Liver (tissue), 10 donors: ENCODE data around the gene TEK. TPM values are rescaled to one million over a fixed set of nuclear protein-coding genes. Genes with fewer than 3 reads are reported as not detected.

Experiments
- DNase-seq: peaks from one replicate; pipeline ENCODE4 v3.0.0-alpha.2; 2017; ENCODE audit warnings: low spot score
- H3K27ac ChIP-seq, 2 donors: one replicate each; pipeline ENCODE4 v1.7.0; 2013; ENCODE audit warnings: inconsistent platforms in 2 of 2, low read length in 2 of 2, control low read depth in 1 of 2, low read depth in 1 of 2, mild to moderate bottlenecking in 1 of 2
- H3K27me3 ChIP-seq, 4 donors: one replicate each; pipeline versions ENCODE4 v1.6.1 to v1.7.0; 2013; ENCODE audit warnings: low read length in 3 of 4, inconsistent platforms in 1 of 4, mild to moderate bottlenecking in 1 of 4, moderate library complexity in 1 of 4; ENCODE audit not compliant: control insufficient read depth in 4 of 4, insufficient read depth in 4 of 4
- H3K36me3 ChIP-seq, 4 donors: one replicate each; pipeline versions ENCODE4 v1.6.1 to v1.7.0; 2013; ENCODE audit warnings: low read length in 3 of 4, mild to moderate bottlenecking in 3 of 4, low read depth in 1 of 4, moderate library complexity in 1 of 4; ENCODE audit not compliant: control insufficient read depth in 4 of 4, insufficient read depth in 3 of 4
- H3K4me1 ChIP-seq, 4 donors: one replicate each; pipeline versions ENCODE4 v1.6.1 to v1.7.0; 2013; ENCODE audit warnings: low read length in 3 of 4, mild to moderate bottlenecking in 3 of 4, moderate library complexity in 1 of 4; ENCODE audit not compliant: control insufficient read depth in 4 of 4, insufficient read depth in 4 of 4
- H3K4me3 ChIP-seq, 3 donors: one replicate each; pipeline versions ENCODE4 v1.6.1 to v1.7.0; 2013; ENCODE audit warnings: low read length in 3 of 3, control low read depth in 1 of 3, low read depth in 1 of 3, mild to moderate bottlenecking in 1 of 3
- H3K9ac ChIP-seq, 2 donors: one replicate each; pipeline ENCODE4 v1.7.0; 2013; ENCODE audit warnings: low read length in 2 of 2, mild to moderate bottlenecking in 2 of 2, moderate library complexity in 2 of 2, control low read depth in 1 of 2, low read depth in 1 of 2
- H3K9me3 ChIP-seq, 4 donors: one replicate each; pipeline versions ENCODE4 v1.6.1 to v1.7.0; 2013; ENCODE audit warnings: low read length in 3 of 4; ENCODE audit not compliant: control insufficient read depth in 4 of 4
- FOXA2 ChIP-seq: IDR thresholded peaks from 2 replicates; pipeline ENCODE4 v1.6.1; 2016; ENCODE audit warnings: antibody characterized with exemption
- WGBS: extraction: QIAGEN DNeasy Blood & Tissue Kit; methylation state at CpG from one replicate; pipeline ENCODE4 v1.1.7; 2013; 5-methylcytosine and 5-hydroxymethylcytosine counted together
- polyA plus RNA-seq, 2 donors: library from polyadenylated mRNA; stranded (reverse) in 1 of 2; unstranded in 1 of 2; fragments of 200-250 nt in 1 of 2; fragments of >200 nt in 1 of 2; fragmentation: Nextera tagmentation in 1 of 2; extraction: Ambion mirVana in 1 of 2; gene quantifications; one replicate each; pipeline versions ENCODE4 v1.2.1 to v1.2.3, GENCODE V29; 2013 to 2015
- small RNA-seq: library from RNA; depleted of rRNA; stranded (forward); fragments of <200 nt; gene quantifications from one replicate; pipeline ENCODE3, GENCODE V24; 2014
- total RNA-seq, 2 donors: library from RNA; depleted of rRNA; stranded (reverse); fragments of >200 nt; gene quantifications; one replicate each; pipeline ENCODE4 v1.2.3, GENCODE V29; 2014
- donor health status: healthy.
- donor health status: healthy.
- donor health status: healthy.
- donor health status: healthy.
- donor health status: healthy.

TEK gene
- total and polyA plus RNA-seq, 4 donors = 2.9 to 13.8 (median 8.4) TPM

DNA sequence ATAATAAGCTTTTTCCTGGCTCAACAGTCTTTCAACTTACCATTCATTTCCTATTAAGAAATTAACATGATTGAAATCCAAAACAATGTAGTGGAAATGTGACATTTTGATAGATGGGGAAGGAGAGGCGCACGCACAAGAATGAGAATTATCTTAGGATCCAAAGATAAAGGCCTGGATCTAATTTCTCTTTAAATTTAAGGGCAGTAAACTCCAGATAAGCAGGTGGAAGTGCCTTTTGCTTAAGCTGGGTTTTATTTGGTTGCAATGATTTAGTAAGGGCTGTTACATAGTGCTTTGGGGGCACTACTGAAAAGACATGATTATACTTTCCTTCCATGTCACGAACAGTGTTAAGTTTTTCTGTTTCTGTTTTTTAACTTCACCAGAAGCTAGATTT lies 170.6 kb downstream of the TEK start:
- no peaks in the 10 kb centered on the region for H3K36me3 ChIP-seq
- no peak for DNase-seq
- WGBS = 86% methylated on average over 3 of the region's 3 CpGs
- H3K4me1 ChIP-seq = no peaks in the 10 kb centered on the region
- H3K9me3 ChIP-seq = no peaks in the 10 kb centered on the region
- no peak overlapping the region for H3K27ac ChIP-seq
- H3K27me3 ChIP-seq = no peaks in the 10 kb centered on the region
- no peak overlapping the region for H3K4me3 ChIP-seq
- no peak for TF ChIP-seq FOXA2
- H3K9ac ChIP-seq = no peak overlapping the region

Small RNA genes within 50 kb of the gene (small RNA-seq; reads per million reads assigned to genes)
- gene AL355433.1 (not detected), gene RNA5SP280 (not detected)

Other genes starting within 250 kb of the TEK start
- gene CAAP1, start 216.4 kb upstream of the TEK start, total RNA-seq = 10 to 100 TPM; 13.4 to 19.6 TPM
- 1 to 10 TPM; 8.9 to 9.1 TPM for gene CAAP1, start 216.4 kb upstream of the TEK start, polyA plus RNA-seq
- 10 to 100 TPM; 23.9 to 29.5 TPM for gene PLAA, start 162.0 kb upstream of the TEK start, total RNA-seq
- 10 to 100 TPM in 1 of 2 donors, 1 to 10 TPM in 1; 7.5 to 14.4 TPM for gene PLAA, start 162.0 kb upstream of the TEK start, polyA plus RNA-seq
- gene IFT74, start 152.8 kb upstream of the TEK start, total RNA-seq = 10 to 100 TPM in 1 of 2 donors, 1 to 10 TPM in 1; 7.0 to 10.5 TPM
- gene IFT74, start 152.8 kb upstream of the TEK start, polyA plus RNA-seq = 1 to 10 TPM; 4.9 to 7.9 TPM
- 1 to 10 TPM; 1.8 to 2.0 TPM for gene LRRC19, start 103.6 kb upstream of the TEK start, total RNA-seq
- gene LRRC19, start 103.6 kb upstream of the TEK start, polyA plus RNA-seq = 1 to 10 TPM in 1 of 2 donors, under 1 TPM in 1; 0.27 to 2.1 TPM
- under 1 TPM; 0.08 to 0.14 TPM for gene EQTN, start 187.9 kb downstream of the TEK start, total RNA-seq
- gene EQTN, start 187.9 kb downstream of the TEK start, polyA plus RNA-seq = not detected